DMS153 (cell line): Measurements from ENCODE around the gene CD99L2.

Source experiments
- DNase-seq: peaks from one replicate; lab custom pipeline; 2025; lab: John Stamatoyannopoulos, UW

The CD99L2 gene

DNA sequence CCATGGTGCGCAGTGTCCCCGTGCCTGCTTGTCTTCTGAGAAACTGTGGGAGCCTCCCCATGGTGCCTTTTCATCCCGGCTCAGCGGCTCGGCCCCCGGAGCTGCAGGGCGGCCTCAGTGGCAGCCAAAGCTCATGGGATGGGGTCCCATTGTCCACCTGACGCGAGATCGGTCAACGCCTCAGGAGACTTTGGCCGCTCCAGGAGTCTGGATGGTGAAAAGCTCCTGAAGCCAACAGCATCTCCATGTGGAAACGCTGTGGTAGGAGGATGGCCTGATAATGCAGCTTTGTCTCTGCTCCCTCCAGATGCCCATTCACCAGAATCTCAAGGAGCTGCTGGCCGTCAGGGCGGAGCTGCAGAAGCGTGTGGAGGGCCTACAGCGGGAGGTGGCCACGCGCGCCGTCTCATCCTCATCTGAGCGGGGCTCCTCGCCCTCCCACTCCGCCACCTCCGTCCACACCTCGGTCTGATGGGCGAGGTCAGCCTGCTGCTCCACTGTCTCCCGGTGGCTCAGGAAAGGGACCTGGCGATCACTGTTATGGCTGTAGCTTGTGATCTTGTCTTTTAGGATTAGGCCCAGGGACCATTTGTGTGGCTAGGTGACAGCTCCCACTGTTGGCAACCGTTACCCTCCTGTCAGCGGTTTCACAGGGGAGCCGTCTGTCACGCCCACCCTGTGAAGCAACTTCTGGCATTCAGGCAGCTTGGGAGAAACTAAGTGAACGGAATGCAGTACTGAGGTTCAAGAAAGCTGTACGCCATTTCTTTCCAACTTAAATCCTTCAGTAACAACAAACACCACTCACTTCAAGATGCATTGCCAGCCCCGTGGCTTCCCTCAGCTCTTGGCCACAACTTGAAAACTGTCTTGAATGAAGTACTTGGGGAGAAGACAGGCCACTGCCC, 136.0 kb downstream of the CD99L2 start:
- DNase-seq: no peak

DNA sequence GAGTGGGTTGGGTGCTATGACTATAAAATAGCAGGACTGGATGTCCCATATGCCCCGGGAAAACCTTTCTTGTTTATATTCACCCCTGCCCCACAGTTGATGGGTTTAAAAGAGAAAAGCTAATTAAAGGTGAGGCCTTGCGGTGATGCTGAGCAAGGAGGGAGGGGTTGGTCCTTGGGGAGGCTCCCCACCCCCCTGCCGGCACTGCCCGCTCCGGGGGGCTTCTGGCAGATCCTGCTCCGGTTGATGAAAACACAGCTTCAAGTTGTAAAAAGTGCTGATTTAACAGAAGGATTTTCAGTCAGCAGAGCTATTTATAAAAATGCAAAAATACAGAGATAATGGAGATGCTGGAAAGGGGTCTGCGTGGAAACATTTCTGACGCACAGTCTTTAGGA, 136.7 kb downstream of the CD99L2 start:
- no peak for DNase-seq

GRCh38 chrX:150761176-150761818, 137.2 kb downstream of the CD99L2 start:
- DNase-seq: no peak

- no peak for DNase-seq
Observed at GRCh38 chrX:150759568-150760416, 138.7 kb downstream of the CD99L2 start.

GRCh38 chrX:150757371-150757770, 141.1 kb downstream of the CD99L2 start:
- DNase-seq: no peak

DNA sequence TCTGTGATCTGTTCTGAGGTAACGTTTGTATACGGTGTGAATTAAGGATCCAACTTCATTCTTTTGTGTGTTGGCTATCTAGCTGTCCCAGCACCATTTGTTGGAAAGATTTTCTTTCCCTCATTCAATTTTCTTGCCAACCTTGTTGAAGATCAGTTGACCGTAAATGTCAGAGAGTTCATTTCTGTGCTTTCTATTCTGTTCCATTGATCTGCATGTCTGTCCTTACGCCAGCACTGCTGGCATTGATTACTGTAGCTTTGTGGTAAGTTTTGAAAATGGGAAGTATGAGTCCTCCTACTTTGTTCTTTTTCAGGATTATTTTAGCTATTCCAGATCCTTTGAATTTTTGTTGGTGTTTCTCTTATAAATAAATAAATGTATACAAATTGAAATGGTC, 144.5 kb downstream of the CD99L2 start:
- DNase-seq: no peak

- no peak for DNase-seq
Observed at GRCh38 chrX:150753357-150753756, 145.1 kb downstream of the CD99L2 start.

- DNase-seq: no peak
Observed at GRCh38 chrX:150752124-150752523, 146.3 kb downstream of the CD99L2 start.

GRCh38 chrX:150736475-150736874, 162.0 kb downstream of the CD99L2 start:
- no peak for DNase-seq

GRCh38 chrX:150731795-150732194, 166.7 kb downstream of the CD99L2 start:
- no peak for DNase-seq

GRCh38 chrX:150730719-150731118, 167.7 kb downstream of the CD99L2 start:
- DNase-seq: no peak

DNA sequence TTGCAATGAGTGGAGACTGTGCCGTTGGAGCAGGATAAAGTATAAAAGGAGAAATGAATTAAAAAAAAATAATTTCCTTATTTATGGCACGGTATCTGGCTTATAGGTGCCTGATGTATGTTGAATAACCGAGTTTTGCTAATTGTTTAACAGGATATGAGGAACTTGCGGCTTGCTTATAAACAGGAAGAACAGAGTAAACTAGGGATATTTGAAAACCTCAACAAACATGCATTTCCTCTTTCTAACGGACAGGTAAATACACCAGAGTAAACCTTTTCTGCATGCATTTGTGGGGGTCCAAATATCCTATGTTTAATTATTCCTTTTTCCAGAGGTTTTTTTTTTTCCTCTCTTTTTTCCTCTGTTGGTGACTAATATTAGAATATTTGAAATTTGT, 168.5 kb downstream of the CD99L2 start:
- no peak for DNase-seq

- no peak for DNase-seq
Observed at GRCh38 chrX:150719621-150720020, 178.8 kb downstream of the CD99L2 start.
